ENCODE data around the gene MYZAP.

GRCh38 chr15:57706405-57707209 is 114.9 kb downstream of the MYZAP start, which contains the start of gene POLR2M:
- TF ChIP-seq POLR2A (IDR thresholded peaks at IDR 0.05) (no peak), CTCF (IDR thresholded peaks at IDR 0.05) (no peak)
